NCI-H345 (cell line): ENCODE measurements around the gene COBL.

Experiments
- DNase-seq: peaks from one replicate; lab custom pipeline; 2025; lab: John Stamatoyannopoulos, UW

The COBL gene

GRCh38 chr7:51327287-51327717, 10.7 kb upstream of the COBL start:
- DNase-seq, result no peak

- DNase-seq, result no peak
These were observed 10.2 kb upstream of the COBL start for GRCh38 chr7:51326656-51327286.

GRCh38 chr7:51325908-51326307, 9.3 kb upstream of the COBL start:
- DNase-seq, result no peak

GRCh38 chr7:51325261-51325676, 8.7 kb upstream of the COBL start:
- no peak for DNase-seq

GRCh38 chr7:51324206-51324898, 7.7 kb upstream of the COBL start:
- no peak for DNase-seq

GRCh38 chr7:51321961-51322515, 5.4 kb upstream of the COBL start:
- DNase-seq, result no peak

GRCh38 chr7:51318886-51319579, 2.4 kb upstream of the COBL start:
- DNase-seq, result no peak

GRCh38 chr7:51318001-51318400, 1.4 kb upstream of the COBL start:
- no peak for DNase-seq

- DNase-seq, result no peak
These were observed 937 bp upstream of the COBL start for GRCh38 chr7:51317582-51317910.

- DNase-seq, result peak; percentile 37
These were observed 345 bp downstream of the COBL start for GRCh38 chr7:51316262-51316665.

- peak; percentile 37 for DNase-seq
These were observed 982 bp downstream of the COBL start for GRCh38 chr7:51315393-51316261.

GRCh38 chr7:51314726-51315125, 1.9 kb downstream of the COBL start:
- DNase-seq, result peak; percentile 14

GRCh38 chr7:51313738-51314425, 2.7 kb downstream of the COBL start:
- DNase-seq, result no peak

- DNase-seq, result no peak
These were observed 3.5 kb downstream of the COBL start for GRCh38 chr7:51312951-51313737.

- DNase-seq, result peak; percentile 64
These were observed 5.4 kb downstream of the COBL start for GRCh38 chr7:51311166-51311565.

GRCh38 chr7:51310131-51310583, 6.5 kb downstream of the COBL start:
- DNase-seq, result peak; percentile 64

GRCh38 chr7:51309361-51310130, 7.1 kb downstream of the COBL start:
- no peak for DNase-seq

GRCh38 chr7:51308696-51309095, 7.9 kb downstream of the COBL start:
- no peak for DNase-seq

- no peak for DNase-seq
These were observed 8.3 kb downstream of the COBL start for GRCh38 chr7:51308265-51308664.
